Stimulated activated CD4-positive, alpha-beta T cell treated with anti-CD3 and anti-CD28 coated beads, Interleukin-4, amount 100 ng/mL, for 48 hours (primary cell): ENCODE data around the gene TESK2.
A peak's percentile ranks its signal among the peaks of the same experiment; 100 is the strongest.

Experiments used
- DNase-seq, 2 donors: peaks; one replicate each; pipeline ENCODE4 v3.0.0-alpha.2; 2020; ENCODE audit warnings: low read depth in 2 of 2

Gene TESK2

GRCh38 chr1:45337630-45338325 lies 153.2 kb downstream of the TESK2 start:
- no peak for DNase-seq

- no peak for DNase-seq
Observed at GRCh38 chr1:45335855-45336324, 155.1 kb downstream of the TESK2 start.

GRCh38 chr1:45334308-45335245 lies 156.4 kb downstream of the TESK2 start:
- no peak for DNase-seq

- no peak for DNase-seq
Observed at GRCh38 chr1:45332346-45332720, 158.6 kb downstream of the TESK2 start.

GRCh38 chr1:45331436-45332345 lies 159.3 kb downstream of the TESK2 start:
- DNase-seq: no peak

- DNase-seq: no peak
Observed at GRCh38 chr1:45329445-45329844, 161.5 kb downstream of the TESK2 start.

- no peak for DNase-seq
Observed at GRCh38 chr1:45328680-45329079, 162.3 kb downstream of the TESK2 start.

GRCh38 chr1:45327644-45328515 lies 163.1 kb downstream of the TESK2 start:
- DNase-seq: no peak

- DNase-seq: peak; percentile 69
Observed at GRCh38 chr1:45326627-45327623, 164.0 kb downstream of the TESK2 start, which contains the start of gene HPDL. Gene HPDL (plus strand): TSS chr1:45326895. CDS start chr1:45327149, 254 bp downstream.

- DNase-seq: no peak
Observed at GRCh38 chr1:45325851-45326506, 165.0 kb downstream of the TESK2 start.

- no peak for DNase-seq
Observed at GRCh38 chr1:45322486-45323040, 168.4 kb downstream of the TESK2 start.

- DNase-seq: no peak
Observed at GRCh38 chr1:45321444-45321843, 169.5 kb downstream of the TESK2 start.

- no peak for DNase-seq
Observed at GRCh38 chr1:45319761-45320160, 171.2 kb downstream of the TESK2 start.

- no peak for DNase-seq
Observed at GRCh38 chr1:45317166-45317565, 173.8 kb downstream of the TESK2 start.

GRCh38 chr1:45314266-45314665 lies 176.7 kb downstream of the TESK2 start:
- DNase-seq: no peak

- DNase-seq: no peak
Observed at GRCh38 chr1:45306905-45307304, 184.1 kb downstream of the TESK2 start.

GRCh38 chr1:45306319-45306718 lies 184.6 kb downstream of the TESK2 start:
- peak in 1 of 2 donors; percentile 45 for DNase-seq

GRCh38 chr1:45305231-45305630 lies 185.7 kb downstream of the TESK2 start:
- DNase-seq: no peak
